Mononuclear cell (primary cell): ENCODE data around the gene TUBA8. TPM values are rescaled to one million over a fixed set of nuclear protein-coding genes. Genes with fewer than 3 reads are reported as not detected.
"Not testable (repeated sequence)": the region's sequence is repeated elsewhere in the genome, so short reads cannot be mapped to it uniquely, and the experiment has no call there.

ENCODE experiments used
- H3K27me3 ChIP-seq: 2 replicates; pipeline ENCODE4 v1.6.0; 2011; ENCODE audit warnings: low read length, control low read depth; ENCODE audit not compliant: insufficient read depth
- H3K4me1 ChIP-seq: 2 replicates; pipeline ENCODE4 v1.5.1; 2011; ENCODE audit warnings: mild to moderate bottlenecking, low read length, control low read depth; ENCODE audit not compliant: insufficient read depth
- H3K4me3 ChIP-seq: 2 replicates; pipeline ENCODE4 v1.5.1; 2011; ENCODE audit warnings: mild to moderate bottlenecking, low read length, moderate library complexity
- H3K9me3 ChIP-seq: 2 replicates; pipeline ENCODE4 v1.5.1; 2011; ENCODE audit warnings: low read depth, mild to moderate bottlenecking, control low read depth, low read length
- total RNA-seq: library from RNA; depleted of rRNA; stranded (reverse); fragments of >200 nt; gene quantifications from one replicate; pipeline ENCODE4 v1.2.3, GENCODE V29; 2012

The TUBA8 gene
- total RNA-seq, 1 donor: 7.7 TPM

GRCh38 chr22:18121954-18122554, 11.4 kb downstream of the TUBA8 start:
- Histone ChIP-seq H3K4me1 (no peaks in the 10 kb centered on the region), H3K27me3 (no peaks in the 10 kb centered on the region)

DNA sequence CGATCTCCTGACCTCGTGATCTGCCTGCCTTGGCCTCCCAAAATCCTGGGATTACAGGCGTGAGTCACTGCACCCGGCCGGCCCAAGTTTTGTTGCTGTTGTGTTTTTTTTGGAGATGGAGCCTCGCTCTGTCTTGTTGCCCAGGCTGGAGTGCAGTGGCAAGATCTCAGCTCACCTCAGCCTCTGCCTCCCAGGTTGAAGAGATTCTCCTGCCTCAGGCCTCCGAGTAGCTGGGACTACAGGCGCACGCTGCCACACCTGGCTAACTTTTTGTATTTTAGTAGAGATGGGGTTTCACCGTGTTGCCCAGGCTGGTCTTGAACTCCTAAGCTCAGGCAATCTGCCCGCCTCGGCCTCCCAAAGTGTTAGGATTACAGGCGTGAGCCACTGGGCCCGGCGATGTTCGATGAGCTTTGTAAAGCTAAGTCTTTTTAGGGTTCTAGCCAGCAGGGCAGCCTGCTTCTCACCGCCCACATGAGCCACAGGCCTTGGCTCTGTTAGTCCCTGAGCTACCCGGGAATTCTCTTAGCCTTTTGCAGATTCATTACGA, 12.9 kb downstream of the TUBA8 start:
- H3K27me3 ChIP-seq, H3K4me1 ChIP-seq, H3K4me3 ChIP-seq, H3K9me3 ChIP-seq: not testable (repeated sequence)

More at GRCh38 chr22:18121954-18122554, 11.4 kb downstream of the TUBA8 start:
- no peaks in the 10 kb centered on the region for H3K9me3 ChIP-seq
- no peak overlapping the region for H3K4me3 ChIP-seq

DNA sequence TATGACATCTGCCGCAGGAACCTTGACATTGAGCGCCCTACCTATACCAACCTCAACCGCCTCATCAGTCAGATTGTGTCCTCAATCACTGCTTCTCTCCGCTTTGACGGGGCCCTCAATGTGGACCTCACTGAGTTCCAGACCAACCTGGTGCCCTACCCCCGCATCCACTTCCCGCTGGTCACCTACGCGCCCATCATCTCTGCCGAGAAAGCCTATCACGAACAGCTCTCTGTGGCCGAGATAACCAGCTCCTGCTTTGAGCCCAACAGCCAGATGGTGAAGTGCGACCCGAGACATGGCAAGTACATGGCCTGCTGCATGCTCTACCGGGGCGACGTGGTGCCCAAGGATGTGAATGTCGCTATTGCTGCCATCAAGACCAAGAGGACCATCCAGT, 16.0 kb downstream of the TUBA8 start:
- Histone ChIP-seq H3K9me3 (no peaks in the 10 kb centered on the region), H3K4me3 (no peak overlapping the region), H3K27me3 (no peaks in the 10 kb centered on the region), H3K4me1 (no peaks in the 10 kb centered on the region)

- Histone ChIP-seq H3K4me1 (no peaks in the 10 kb centered on the region), H3K27me3 (no peaks in the 10 kb centered on the region), H3K9me3 (no peaks in the 10 kb centered on the region), H3K4me3 (no peak overlapping the region)
These were observed 19.4 kb downstream of the TUBA8 start for GRCh38 chr22:18130018-18130417.

DNA sequence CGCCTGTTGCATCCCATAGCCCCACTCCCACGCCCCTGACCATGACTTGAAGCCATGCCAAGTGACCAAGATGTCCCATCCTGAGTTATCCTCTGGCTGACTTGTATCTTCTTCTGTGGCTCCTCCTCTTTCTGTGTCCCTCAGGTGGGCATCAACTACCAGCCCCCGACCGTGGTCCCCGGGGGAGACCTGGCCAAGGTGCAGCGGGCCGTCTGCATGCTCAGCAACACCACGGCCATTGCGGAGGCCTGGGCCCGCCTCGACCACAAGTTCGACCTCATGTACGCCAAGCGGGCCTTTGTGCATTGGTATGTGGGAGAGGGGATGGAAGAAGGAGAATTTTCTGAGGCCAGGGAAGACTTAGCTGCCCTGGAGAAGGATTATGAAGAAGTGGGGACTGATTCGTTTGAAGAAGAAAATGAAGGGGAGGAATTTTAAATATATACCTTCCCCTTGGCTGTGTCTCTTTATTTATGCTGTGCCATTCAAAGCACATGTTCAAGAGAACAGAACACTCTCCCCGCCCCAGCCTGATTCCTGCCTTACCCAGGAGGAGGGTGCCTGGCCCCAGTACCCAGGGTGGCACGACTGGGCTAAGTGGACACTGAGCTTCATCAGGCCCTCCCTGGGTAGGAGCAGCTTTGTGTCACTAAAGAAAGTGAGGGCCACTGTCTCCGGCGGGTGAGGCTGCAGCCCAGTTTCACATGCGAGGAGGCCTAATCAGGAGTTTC, 20.3 kb downstream of the TUBA8 start:
- no peaks in the 10 kb centered on the region for H3K9me3 ChIP-seq
- no peaks in the 10 kb centered on the region for H3K27me3 ChIP-seq
- no peak overlapping the region for H3K4me3 ChIP-seq
- no peaks in the 10 kb centered on the region for H3K4me1 ChIP-seq

- Histone ChIP-seq H3K4me1 (no peaks in the 10 kb centered on the region), H3K9me3 (no peaks in the 10 kb centered on the region), H3K4me3 (no peak overlapping the region), H3K27me3 (no peaks in the 10 kb centered on the region)
These were observed 22.8 kb downstream of the TUBA8 start for GRCh38 chr22:18133452-18133851.

DNA sequence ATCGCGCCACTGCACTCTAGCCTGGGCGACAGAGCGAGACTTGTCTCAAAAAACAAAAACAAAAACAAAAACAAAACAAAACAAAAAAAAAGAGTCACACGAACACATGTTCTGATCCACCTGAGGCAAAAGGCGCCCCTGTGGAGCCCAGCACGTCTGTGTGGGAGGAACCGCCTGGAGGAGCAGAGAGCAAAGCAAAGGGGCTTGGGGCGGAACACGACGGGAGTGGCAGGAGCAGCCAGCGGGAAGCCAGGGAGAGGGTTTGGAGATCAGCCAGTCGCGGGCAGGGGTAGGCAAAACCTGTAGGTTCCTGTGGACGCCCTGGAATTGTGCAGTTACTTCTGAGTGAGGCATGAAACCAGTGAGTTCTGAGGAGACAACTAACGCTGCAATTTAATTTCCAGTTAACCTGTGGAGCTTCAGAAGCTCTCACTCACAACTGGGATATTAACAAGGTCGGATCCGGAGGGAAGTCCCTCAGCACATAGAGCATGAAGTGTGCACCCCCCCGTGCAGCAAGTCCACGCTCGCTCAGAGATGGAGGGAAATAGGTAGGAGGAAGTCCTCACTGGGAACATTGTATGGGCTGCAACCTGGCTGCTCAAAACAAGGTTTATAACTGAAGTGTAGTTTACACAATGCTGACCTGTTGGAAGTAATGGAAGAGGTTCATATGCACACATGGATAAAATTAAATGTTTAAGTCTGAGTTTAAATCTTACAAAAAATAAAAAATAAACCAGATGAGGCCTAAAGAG, 26.1 kb downstream of the TUBA8 start:
- Histone ChIP-seq H3K9me3 (no peaks in the 10 kb centered on the region), H3K4me3 (no peak overlapping the region), H3K27me3 (no peaks in the 10 kb centered on the region), H3K4me1 (no peaks in the 10 kb centered on the region)

DNA sequence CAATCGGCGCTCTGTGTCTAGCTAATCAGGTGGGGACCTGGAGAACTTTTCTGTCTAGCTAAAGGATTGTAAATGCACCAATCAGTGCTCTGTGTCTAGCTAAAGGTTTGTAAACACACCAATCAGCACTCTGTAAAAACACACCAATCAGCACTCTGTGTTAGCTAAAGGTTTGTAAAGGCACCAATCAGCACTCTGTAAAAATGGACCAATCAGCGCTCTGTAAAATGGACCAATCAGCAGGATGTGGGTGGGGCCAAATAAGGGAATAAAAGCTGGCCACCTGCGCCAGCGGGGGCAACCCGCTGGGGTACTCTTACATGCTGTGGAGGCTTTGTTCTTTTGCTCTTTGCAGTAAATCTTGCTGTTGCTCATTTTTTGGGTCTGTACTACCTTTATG, 30.4 kb downstream of the TUBA8 start:
- H3K9me3 ChIP-seq, H3K4me3 ChIP-seq, H3K4me1 ChIP-seq, H3K27me3 ChIP-seq: not testable (repeated sequence)

- no peaks in the 10 kb centered on the region for H3K27me3 ChIP-seq
- H3K9me3 ChIP-seq: no peaks in the 10 kb centered on the region
These were observed 33.5 kb downstream of the TUBA8 start for GRCh38 chr22:18144105-18144504.

DNA sequence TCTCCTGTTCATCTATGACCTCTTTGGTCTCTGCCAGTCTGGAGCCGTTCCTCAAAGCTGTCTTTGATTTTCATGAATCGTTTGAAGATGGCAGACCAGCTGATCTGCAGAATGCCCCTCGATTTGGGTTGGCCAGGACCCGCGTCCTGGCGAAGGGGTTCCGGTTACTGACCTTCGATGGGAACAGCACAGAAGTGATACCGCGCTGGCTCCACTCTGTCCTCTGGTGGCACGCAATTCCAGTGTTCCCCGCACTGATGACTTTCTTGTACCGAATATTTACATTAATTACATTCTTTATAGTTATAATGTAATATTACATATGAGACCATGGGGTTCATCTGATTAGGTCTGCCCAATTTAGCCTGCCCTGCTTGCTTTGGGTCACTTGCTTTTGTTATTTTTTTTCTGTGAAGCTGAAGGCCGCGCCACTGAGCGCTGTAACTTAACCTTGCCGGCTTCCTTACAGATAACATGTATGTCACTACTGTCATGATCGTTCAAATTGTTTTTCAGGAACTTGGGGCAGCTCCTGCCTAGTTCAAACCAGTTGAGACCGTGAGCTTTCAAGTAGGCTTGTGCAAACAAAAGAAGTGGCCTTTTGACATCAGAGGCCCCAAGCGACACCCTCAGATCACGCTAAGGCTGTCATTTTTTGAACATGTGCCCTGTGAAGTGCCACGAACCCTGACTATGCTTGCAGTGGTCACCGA, 35.2 kb downstream of the TUBA8 start:
- Histone ChIP-seq H3K27me3 (no peaks in the 10 kb centered on the region), H3K9me3 (no peaks in the 10 kb centered on the region), H3K4me1 (peaks cover 25% of the 10 kb centered on the region), H3K4me3 (no peak overlapping the region)

More at GRCh38 chr22:18144105-18144504, 33.5 kb downstream of the TUBA8 start:
- Histone ChIP-seq H3K4me3 (no peak overlapping the region), H3K4me1 (peaks cover 15% of the 10 kb centered on the region)

- no peaks in the 10 kb centered on the region for H3K9me3 ChIP-seq
- H3K4me1 ChIP-seq: peaks cover 26% of the 10 kb centered on the region
- no peak overlapping the region for H3K4me3 ChIP-seq
- H3K27me3 ChIP-seq: no peaks in the 10 kb centered on the region
These were observed 35.8 kb downstream of the TUBA8 start for GRCh38 chr22:18146389-18146753.

DNA sequence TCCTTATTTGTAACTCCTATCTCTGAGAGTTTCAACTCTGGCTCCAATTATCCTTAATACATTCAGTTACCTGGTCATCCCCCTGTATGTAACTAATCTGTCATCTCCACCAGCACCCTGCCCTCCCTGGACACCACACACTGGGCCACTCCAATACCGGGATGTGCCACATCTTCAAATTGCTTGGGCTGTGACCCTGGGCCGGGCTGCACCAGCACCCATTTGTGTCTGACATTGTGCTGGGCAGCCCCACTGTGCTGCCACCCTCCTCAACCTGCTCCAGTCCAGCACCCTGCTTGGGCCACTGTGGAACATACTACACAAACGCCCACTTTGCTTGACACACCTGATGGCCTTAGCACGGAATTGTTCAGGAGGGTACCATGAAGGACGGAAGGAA, 37.2 kb downstream of the TUBA8 start:
- H3K4me3 ChIP-seq: no peak overlapping the region
- no peaks in the 10 kb centered on the region for H3K9me3 ChIP-seq
- peaks cover 34% of the 10 kb centered on the region for H3K4me1 ChIP-seq
- H3K27me3 ChIP-seq: no peaks in the 10 kb centered on the region

- no peak overlapping the region for H3K4me3 ChIP-seq
- H3K4me1 ChIP-seq: peaks cover 34% of the 10 kb centered on the region
- no peaks in the 10 kb centered on the region for H3K27me3 ChIP-seq
- H3K9me3 ChIP-seq: no peaks in the 10 kb centered on the region
These were observed 37.8 kb downstream of the TUBA8 start for GRCh38 chr22:18148293-18148965.

GRCh38 chr22:18152519-18152918, 41.9 kb downstream of the TUBA8 start:
- H3K27me3 ChIP-seq: no peaks in the 10 kb centered on the region
- H3K4me3 ChIP-seq: no peak overlapping the region
- no peaks in the 10 kb centered on the region for H3K9me3 ChIP-seq
- H3K4me1 ChIP-seq: peaks cover 34% of the 10 kb centered on the region
